ENCODE results near the gene POC1B.

The POC1B gene

GRCh38 chr12:89539426-89540223 lies 13.8 kb upstream of the POC1B start:
- no peak for DNase-seq (ENCODE audit: low read depth in 2 of 2)

- DNase-seq (ENCODE audit: low read depth in 2 of 2), result no peak
These were observed 13.1 kb upstream of the POC1B start for GRCh38 chr12:89538897-89539296.

- no peak for DNase-seq (ENCODE audit: low read depth in 2 of 2)
These were observed 11.5 kb upstream of the POC1B start for GRCh38 chr12:89537389-89537788.

GRCh38 chr12:89529738-89530137 lies 3.9 kb upstream of the POC1B start:
- no peak for DNase-seq (ENCODE audit: low read depth in 2 of 2)

- DNase-seq (ENCODE audit: low read depth in 2 of 2), result no peak
These were observed 2.6 kb upstream of the POC1B start for GRCh38 chr12:89528434-89528833.

GRCh38 chr12:89525305-89525823 lies 483 bp downstream of the POC1B start:
- DNase-seq (ENCODE audit: low read depth in 2 of 2), result peak; percentile 4 to 13

GRCh38 chr12:89524541-89525304 lies 1.1 kb downstream of the POC1B start, which contains the start of gene GALNT4:
GALNT4 (minus strand) TSS chr12:89524796; CDS start chr12:89524549, 247 bp downstream.
- peak; percentile 58 to 60 for DNase-seq (ENCODE audit: low read depth in 2 of 2)

GRCh38 chr12:89523843-89524540 lies 1.9 kb downstream of the POC1B start:
- no peak for DNase-seq (ENCODE audit: low read depth in 2 of 2)

GRCh38 chr12:89523393-89523792 lies 2.5 kb downstream of the POC1B start:
- no peak for DNase-seq (ENCODE audit: low read depth in 2 of 2)

- DNase-seq (ENCODE audit: low read depth in 2 of 2), result no peak
These were observed 4.3 kb downstream of the POC1B start for GRCh38 chr12:89521364-89522223.

- DNase-seq (ENCODE audit: low read depth in 2 of 2), result no peak
These were observed 8.1 kb downstream of the POC1B start for GRCh38 chr12:89517720-89518119.

- no peak for DNase-seq (ENCODE audit: low read depth in 2 of 2)
These were observed 9.2 kb downstream of the POC1B start for GRCh38 chr12:89516633-89517032.

- DNase-seq (ENCODE audit: low read depth in 2 of 2), result no peak
These were observed 11.1 kb downstream of the POC1B start for GRCh38 chr12:89514751-89515150.

- no peak for DNase-seq (ENCODE audit: low read depth in 2 of 2)
These were observed 12.3 kb downstream of the POC1B start for GRCh38 chr12:89513544-89513943.

- DNase-seq (ENCODE audit: low read depth in 2 of 2), result no peak
These were observed 18.6 kb downstream of the POC1B start for GRCh38 chr12:89507015-89507824.

GRCh38 chr12:89506050-89506449 lies 19.8 kb downstream of the POC1B start:
- no peak for DNase-seq (ENCODE audit: low read depth in 2 of 2)

GRCh38 chr12:89504560-89505346 lies 21.1 kb downstream of the POC1B start:
- no peak for DNase-seq (ENCODE audit: low read depth in 2 of 2)

- DNase-seq (ENCODE audit: low read depth in 2 of 2), result no peak
These were observed 24.1 kb downstream of the POC1B start for GRCh38 chr12:89501793-89502192.

GRCh38 chr12:89499857-89500256 lies 26.0 kb downstream of the POC1B start:
- no peak for DNase-seq (ENCODE audit: low read depth in 2 of 2)

All from stimulated activated CD8-positive, alpha-beta memory T cell treated with anti-CD3 and anti-CD28 coated beads, Interleukin-15, amount 100 ng/mL, for 4 hours (primary cell).